Measurements from ENCODE around the gene RNF31. TPM values are rescaled to one million over a fixed set of nuclear protein-coding genes. Genes with fewer than 3 reads are reported as not detected.
"Not testable (repeated sequence)": the region's sequence is repeated elsewhere in the genome, so short reads cannot be mapped to it uniquely, and the experiment has no call there.

Gene RNF31
- total RNA-seq, 2 experiments from 2014 or later: 73.7 to 98.4 TPM

DNA sequence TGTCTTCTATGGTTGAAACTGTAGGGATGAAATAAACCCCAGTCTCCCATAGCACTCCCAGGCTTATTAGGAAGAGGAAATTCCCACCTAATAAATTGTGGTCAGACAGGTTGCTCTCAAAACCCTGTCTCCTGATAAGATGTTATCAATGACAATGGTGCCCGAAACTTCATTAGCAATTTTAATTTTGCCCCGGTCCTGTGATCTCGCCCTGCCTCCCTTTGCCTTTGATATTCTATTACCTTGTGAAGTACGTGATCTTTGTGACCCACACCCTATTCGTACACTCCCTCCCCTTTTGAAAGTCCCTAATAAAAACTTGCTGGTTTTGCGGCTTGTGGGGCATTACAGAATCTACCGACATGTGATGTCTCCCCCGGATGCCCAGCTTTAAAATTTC is 55.2 kb downstream of the RNF31 start:
- Mint-ChIP-seq H3K4me1 (peaks cover 29% of the 10 kb centered on the region), H3K9me3 (ENCODE audit: low read depth) (peaks cover 15% of the 10 kb centered on the region), H3K36me3 (ENCODE audit: low read depth) (peaks cover 80% of the 10 kb centered on the region)
- POLR2A ChIA-PET; CTCF ChIA-PET; H3K4me3 Mint-ChIP-seq; intact Hi-C loops (cut with DNase I, micrococcal nuclease); ATAC-seq; H3K27ac Mint-ChIP-seq; H3K27me3 Mint-ChIP-seq; DNase-seq: not testable (repeated sequence)

DNA sequence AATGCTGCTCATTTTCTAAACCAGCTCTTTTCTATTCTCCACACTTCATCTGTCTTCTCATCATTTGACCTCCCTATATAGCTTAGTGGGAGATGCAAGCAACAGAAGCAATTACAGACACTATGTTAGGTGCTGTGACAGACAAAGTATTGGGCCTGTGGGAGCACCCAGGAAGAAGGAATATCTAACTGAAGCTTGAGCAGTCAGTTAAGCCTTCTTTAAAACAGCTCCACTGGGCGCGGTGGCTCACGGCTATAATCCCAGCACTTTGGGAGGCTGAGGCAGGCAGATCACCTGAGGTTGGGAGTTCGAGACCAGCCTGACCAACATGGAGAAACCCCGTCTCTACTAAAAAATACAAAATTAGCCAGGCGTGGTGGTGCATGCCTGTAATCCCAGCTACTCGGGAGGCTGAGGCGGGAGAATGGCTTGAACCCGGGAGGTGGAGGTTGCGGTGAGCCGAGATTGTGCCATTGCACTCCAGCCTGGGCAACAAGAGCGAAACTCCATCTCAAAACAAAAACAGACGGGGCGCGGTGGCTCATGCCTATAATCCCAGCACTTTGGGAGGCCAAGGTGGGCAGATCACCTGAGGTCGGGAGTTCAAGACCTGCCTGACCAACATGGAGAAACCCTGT is 56.1 kb downstream of the RNF31 start:
- H3K4me3 Mint-ChIP-seq; DNase-seq; intact Hi-C loops (cut with DNase I, micrococcal nuclease); POLR2A ChIA-PET; H3K27me3 Mint-ChIP-seq; ATAC-seq; H3K27ac Mint-ChIP-seq: not testable (repeated sequence)
- CTCF ChIA-PET: interaction anchor here (0.6 to 0.7 kb wide), 2 partner anchors 32 to 117 kb away, joined by 3 read pairs; no protein-coding TSS in a partner anchor
- peaks cover 15% of the 10 kb centered on the region for H3K9me3 Mint-ChIP-seq (ENCODE audit: low read depth)
- H3K4me1 Mint-ChIP-seq: peaks cover 26% of the 10 kb centered on the region
- H3K36me3 Mint-ChIP-seq (ENCODE audit: low read depth): peaks cover 87% of the 10 kb centered on the region

DNA sequence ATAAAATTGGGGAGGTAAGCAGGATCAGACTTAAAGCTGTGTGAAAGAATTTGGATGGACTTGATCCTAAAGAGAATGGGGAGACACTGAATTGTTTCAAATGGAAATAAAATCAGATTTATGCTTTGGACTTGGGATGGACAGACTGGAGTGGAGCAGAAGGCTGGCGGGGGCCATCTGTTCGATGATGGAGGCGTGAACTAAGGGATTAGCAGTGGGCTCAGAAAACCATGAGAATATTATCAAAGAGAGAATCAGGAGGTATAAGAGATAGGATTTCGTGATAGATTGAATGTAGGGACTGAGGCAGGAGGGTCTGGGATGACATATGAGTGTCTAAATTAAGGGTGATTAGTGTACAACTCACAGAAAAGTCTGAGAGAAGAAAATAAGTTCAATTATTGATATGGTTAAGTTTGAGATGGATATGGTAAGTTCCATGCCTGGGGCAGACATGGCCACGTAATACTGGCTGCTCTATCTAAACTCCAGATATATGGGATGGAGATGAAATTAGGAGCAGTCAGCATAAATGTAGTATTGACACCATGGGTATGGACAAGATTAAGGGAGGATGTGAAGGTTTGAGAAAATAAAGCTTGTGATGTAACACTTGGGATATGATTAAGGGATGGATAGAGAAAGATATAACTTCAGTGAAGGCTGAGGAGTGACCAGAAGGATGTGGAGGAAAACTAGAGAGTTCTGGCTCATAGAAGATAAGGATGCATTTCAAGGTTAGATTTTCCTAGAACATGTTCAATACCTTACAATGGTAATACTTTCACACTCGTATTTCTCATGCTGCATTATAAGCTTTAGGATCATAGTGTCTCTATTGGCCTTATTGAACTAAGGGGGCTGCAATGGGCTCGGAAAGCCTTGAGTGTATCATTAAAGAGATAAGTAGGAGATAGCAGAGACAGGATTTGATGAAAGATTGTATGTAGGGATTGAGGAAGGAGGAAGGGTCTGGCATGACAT is 57.2 kb downstream of the RNF31 start:
- DNase-seq (no peak), ATAC-seq (no peak)
- intact Hi-C loops (cut with DNase I, micrococcal nuclease): no loop called here
- peaks cover 83% of the 10 kb centered on the region for H3K36me3 Mint-ChIP-seq (ENCODE audit: low read depth)
- H3K9me3 Mint-ChIP-seq (ENCODE audit: low read depth): peaks cover 14% of the 10 kb centered on the region
- POLR2A ChIA-PET: no interaction called here
- H3K4me1 Mint-ChIP-seq: peaks cover 17% of the 10 kb centered on the region
- H3K4me3 Mint-ChIP-seq: no peak overlapping the region
- no peak overlapping the region for H3K27ac Mint-ChIP-seq
- CTCF ChIA-PET: interaction anchor here (0.6 to 1.3 kb wide), 4 partner anchors 15 to 67 kb away, joined by 3 read pairs; partner anchors contain the start of genes IPO4 and RABGGTA
- no peaks in the 10 kb centered on the region for H3K27me3 Mint-ChIP-seq

DNA sequence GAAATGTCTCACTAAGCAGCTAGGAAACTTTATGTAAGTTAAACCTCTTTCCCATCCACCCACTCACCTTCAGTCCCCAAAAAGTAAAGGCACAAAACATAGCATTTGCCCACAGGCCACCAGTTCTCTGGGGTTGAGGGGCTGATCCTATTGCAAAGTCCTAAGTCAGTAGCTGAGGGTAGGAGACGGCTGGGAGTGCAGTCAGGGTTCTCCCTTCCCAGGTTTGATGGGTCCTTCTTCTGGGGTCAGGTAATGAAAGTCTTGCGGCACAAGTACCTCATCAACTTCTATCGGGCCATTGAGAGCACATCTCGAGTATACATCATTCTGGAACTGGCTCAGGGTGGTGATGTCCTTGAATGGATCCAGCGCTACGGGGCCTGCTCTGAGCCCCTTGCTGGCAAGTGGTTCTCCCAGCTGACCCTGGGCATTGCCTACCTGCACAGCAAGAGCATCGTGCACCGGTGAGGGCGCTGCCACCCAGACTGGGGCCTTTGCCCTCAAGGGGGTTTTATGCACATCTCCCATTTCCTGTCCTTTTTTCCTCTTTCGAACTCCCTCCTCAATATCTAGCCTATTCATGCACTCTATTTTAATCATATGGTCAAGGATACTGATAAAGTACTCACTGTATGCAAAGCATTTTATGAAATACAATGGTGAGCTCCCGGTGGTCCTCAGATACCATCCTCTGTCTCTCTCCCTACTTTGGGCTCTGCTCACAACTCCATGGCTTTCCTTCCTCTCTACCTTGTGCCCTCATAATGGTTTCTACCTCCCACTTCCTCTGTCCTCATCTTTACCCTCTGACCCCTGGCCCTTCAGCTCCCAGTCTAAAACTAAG is 59.2 kb downstream of the RNF31 start:
- H3K4me3 Mint-ChIP-seq: no peak overlapping the region
- CTCF ChIA-PET: interaction anchor here (0.6 to 1.3 kb wide), 5 partner anchors 9 to 93 kb away, joined by 3 read pairs; partner anchors contain the start of genes DHRS1, IPO4, MDP1 and NOP9
- H3K9me3 Mint-ChIP-seq (ENCODE audit: low read depth): peaks cover 11% of the 10 kb centered on the region
- ATAC-seq (no peak), DNase-seq (no peak)
- H3K36me3 Mint-ChIP-seq (ENCODE audit: low read depth): peaks cover 82% of the 10 kb centered on the region
- POLR2A ChIA-PET: no interaction called here
- intact Hi-C loops (cut with DNase I, micrococcal nuclease): no loop called here
- peaks cover 25% of the 10 kb centered on the region for H3K4me1 Mint-ChIP-seq
- H3K27ac Mint-ChIP-seq: peak overlapping the region; percentile 16
- no peaks in the 10 kb centered on the region for H3K27me3 Mint-ChIP-seq

DNA sequence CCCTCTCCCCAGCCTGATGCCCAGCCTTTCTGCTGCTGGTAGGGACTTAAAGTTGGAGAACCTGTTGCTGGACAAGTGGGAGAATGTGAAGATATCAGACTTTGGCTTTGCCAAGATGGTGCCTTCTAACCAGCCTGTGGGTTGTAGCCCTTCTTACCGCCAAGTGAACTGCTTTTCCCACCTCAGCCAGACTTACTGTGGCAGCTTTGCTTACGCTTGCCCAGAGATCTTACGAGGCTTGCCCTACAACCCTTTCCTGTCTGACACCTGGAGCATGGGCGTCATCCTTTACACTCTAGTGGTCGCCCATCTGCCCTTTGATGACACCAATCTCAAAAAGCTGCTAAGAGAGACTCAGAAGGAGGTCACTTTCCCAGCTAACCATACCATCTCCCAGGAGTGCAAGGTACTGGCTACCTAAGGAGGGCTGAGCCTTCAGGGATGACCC is 59.8 kb downstream of the RNF31 start:
- peaks cover 7% of the 10 kb centered on the region for H3K9me3 Mint-ChIP-seq (ENCODE audit: low read depth)
- H3K27ac Mint-ChIP-seq: peak overlapping the region; percentile 13
- ChIA-PET CTCF (interaction anchor here (0.5 to 0.8 kb wide), 5 partner anchors 9 to 102 kb away, joined by 3 read pairs; partner anchors contain the start of genes DHRS1, MDP1 and NOP9), POLR2A (no interaction called here)
- DNase-seq: no peak
- no peak for ATAC-seq
- intact Hi-C loops (cut with DNase I, micrococcal nuclease): no loop called here
- H3K36me3 Mint-ChIP-seq (ENCODE audit: low read depth): peaks cover 80% of the 10 kb centered on the region
- H3K27me3 Mint-ChIP-seq: no peaks in the 10 kb centered on the region
- peaks cover 30% of the 10 kb centered on the region for H3K4me1 Mint-ChIP-seq
- no peak overlapping the region for H3K4me3 Mint-ChIP-seq

DNA sequence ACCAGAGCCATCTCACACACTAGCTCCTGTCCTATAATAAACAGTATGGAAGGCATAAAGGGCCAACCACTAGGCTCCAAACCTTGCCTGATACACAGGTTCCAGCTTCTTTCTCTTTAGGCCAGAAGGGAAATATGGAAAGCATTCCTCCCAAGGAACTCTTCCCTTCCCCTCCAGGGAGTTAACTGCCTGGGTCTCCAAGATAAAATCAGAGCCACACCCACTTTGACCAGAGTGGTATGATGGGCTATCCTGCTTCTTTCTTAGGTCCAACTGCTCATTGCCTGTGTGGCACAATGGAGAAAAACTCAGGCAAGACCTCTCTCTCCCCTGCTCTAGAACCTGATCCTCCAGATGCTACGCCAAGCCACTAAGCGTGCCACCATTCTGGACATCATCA is 60.3 kb downstream of the RNF31 start:
- Mint-ChIP-seq H3K27ac (no peak overlapping the region), H3K27me3 (no peaks in the 10 kb centered on the region), H3K4me1 (peaks cover 33% of the 10 kb centered on the region), H3K4me3 (no peak overlapping the region), H3K9me3 (ENCODE audit: low read depth) (peaks cover 6% of the 10 kb centered on the region), H3K36me3 (ENCODE audit: low read depth) (peaks cover 78% of the 10 kb centered on the region)
- CTCF ChIA-PET: interaction anchor here (0.5 to 1.4 kb wide), 5 partner anchors 8 to 101 kb away, joined by 3 read pairs; partner anchors contain the start of genes DHRS1, MDP1 and NOP9
- DNase-seq (no peak), ATAC-seq (no peak)
- intact Hi-C loops (cut with DNase I, micrococcal nuclease): no loop called here
- POLR2A ChIA-PET: no interaction called here

Small RNA genes within 50 kb of the gene (microRNA-seq; reads per million reads assigned to microRNA genes)
- gene MIR7703 (ENCODE audit: borderline replicate concordance): not detected

Other genes with a start within 250 kb of the RNF31 start
- 10 to 100 TPM; 32.2 to 36.2 TPM for gene DHRS4, start 193.7 kb upstream of the RNF31 start, total RNA-seq
- 10 to 100 TPM; 27.5 to 27.6 TPM for gene DHRS4L2, start 158.6 kb upstream of the RNF31 start, total RNA-seq
- gene CARMIL3, start 95.5 kb upstream of the RNF31 start, total RNA-seq: under 1 TPM; 0.74 to 0.91 TPM
- gene CPNE6, start 75.9 kb upstream of the RNF31 start, total RNA-seq: not detected
- gene PCK2, start 53.2 kb upstream of the RNF31 start, total RNA-seq: 100 to 1,000 TPM; 101 to 115 TPM
- gene DCAF11, start 32.7 kb upstream of the RNF31 start, total RNA-seq: 10 to 100 TPM; 74.0 to 86.2 TPM
- 1 to 10 TPM; 1.5 to 1.6 TPM for gene NRL, start 32.5 kb upstream of the RNF31 start, total RNA-seq
- gene FITM1, start 16.8 kb upstream of the RNF31 start, total RNA-seq: under 1 TPM in 1 of 2 experiments, not detected in 1; 0.53 TPM
- 100 to 1,000 TPM; 414 to 418 TPM for gene PSME1, start 11.3 kb upstream of the RNF31 start, total RNA-seq
- gene EMC9, start 5.9 kb upstream of the RNF31 start, total RNA-seq: 10 to 100 TPM; 36.9 to 46.7 TPM
- gene PSME2, start 888 bp upstream of the RNF31 start, total RNA-seq: 100 to 1,000 TPM; 445 to 459 TPM
- gene IRF9, start 13.8 kb downstream of the RNF31 start, total RNA-seq: 100 to 1,000 TPM; 172 to 209 TPM
- gene REC8, start 24.6 kb downstream of the RNF31 start, total RNA-seq: 10 to 100 TPM; 25.6 to 27.7 TPM
- gene IPO4, start 41.3 kb downstream of the RNF31 start, total RNA-seq: 10 to 100 TPM; 73.4 to 73.7 TPM
- 10 to 100 TPM; 17.0 to 24.4 TPM for gene TM9SF1, start 47.9 kb downstream of the RNF31 start, total RNA-seq
- under 1 TPM; 0.14 to 0.30 TPM for gene TSSK4, start 58.2 kb downstream of the RNF31 start, total RNA-seq
- gene CHMP4A, start 66.0 kb downstream of the RNF31 start, total RNA-seq: 10 to 100 TPM; 48.8 to 73.0 TPM
- gene MDP1, start 68.6 kb downstream of the RNF31 start, total RNA-seq: 10 to 100 TPM in 1 of 2 experiments, 1 to 10 TPM in 1; 4.5 to 11.7 TPM
- 100 to 1,000 TPM; 187 to 217 TPM for gene NEDD8, start 84.9 kb downstream of the RNF31 start, total RNA-seq
- 10 to 100 TPM; 56.7 to 59.6 TPM for gene GMPR2, start 85.4 kb downstream of the RNF31 start, total RNA-seq
- 100 to 1,000 TPM in 1 of 2 experiments, 10 to 100 TPM in 1; 87.4 to 108 TPM for gene TINF2, start 95.1 kb downstream of the RNF31 start, total RNA-seq
- 1 to 10 TPM; 4.8 to 7.4 TPM for gene TGM1, start 115.7 kb downstream of the RNF31 start, total RNA-seq
- gene RABGGTA, start 124.1 kb downstream of the RNF31 start, total RNA-seq: 10 to 100 TPM; 52.1 to 56.0 TPM
- gene DHRS1, start 152.3 kb downstream of the RNF31 start, total RNA-seq: 10 to 100 TPM; 11.7 to 14.6 TPM
- gene NOP9, start 152.4 kb downstream of the RNF31 start, total RNA-seq: 10 to 100 TPM; 24.4 to 32.5 TPM
- 10 to 100 TPM; 11.1 to 14.0 TPM for gene CIDEB, start 160.5 kb downstream of the RNF31 start, total RNA-seq
- 1 to 10 TPM; 7.5 to 9.5 TPM for gene LTB4R2, start 162.6 kb downstream of the RNF31 start, total RNA-seq
- gene LTB4R, start 164.0 kb downstream of the RNF31 start, total RNA-seq: 10 to 100 TPM; 10.1 to 14.2 TPM
- 1 to 10 TPM; 1.4 to 1.8 TPM for gene ADCY4, start 187.6 kb downstream of the RNF31 start, total RNA-seq
- 1 to 10 TPM; 8.9 to 9.4 TPM for gene RIPK3, start 192.5 kb downstream of the RNF31 start, total RNA-seq
- gene NFATC4, start 220.7 kb downstream of the RNF31 start, total RNA-seq: under 1 TPM; 0.11 to 0.30 TPM